GM10248 (cell line): Measurements from ENCODE around the gene GTF3C4.

Experiments used
- CTCF ChIA-PET: fragments of 300-600 bp; sonication (Branson Sonifier 250); formaldehyde crosslinking; extraction: SDS; loops from one replicate; lab custom pipeline; 2021; ENCODE audit warnings: antibody characterized with exemption; lab: Yijun Ruan, JAX
- POLR2A ChIA-PET: fragments of 350-650 bp; sonication (Branson Sonifier 250); formaldehyde crosslinking; extraction: SDS; loops from one replicate; lab custom pipeline; 2020; ENCODE audit warnings: antibody characterized with exemption; lab: Yijun Ruan, JAX
- DNase-seq: peaks from one replicate; pipeline ENCODE4 v3.0.0; 2012; ENCODE audit errors: extremely low spot score
- TF ChIP-seq, protein P1 (sequence below): IDR thresholded peaks from 2 replicates; pipeline ENCODE4 v1.5.1; 2012; ENCODE audit warnings: mild to moderate bottlenecking, low read depth; ENCODE audit errors: extremely low read depth, missing control alignments, control extremely low read depth

The GTF3C4 gene

DNA sequence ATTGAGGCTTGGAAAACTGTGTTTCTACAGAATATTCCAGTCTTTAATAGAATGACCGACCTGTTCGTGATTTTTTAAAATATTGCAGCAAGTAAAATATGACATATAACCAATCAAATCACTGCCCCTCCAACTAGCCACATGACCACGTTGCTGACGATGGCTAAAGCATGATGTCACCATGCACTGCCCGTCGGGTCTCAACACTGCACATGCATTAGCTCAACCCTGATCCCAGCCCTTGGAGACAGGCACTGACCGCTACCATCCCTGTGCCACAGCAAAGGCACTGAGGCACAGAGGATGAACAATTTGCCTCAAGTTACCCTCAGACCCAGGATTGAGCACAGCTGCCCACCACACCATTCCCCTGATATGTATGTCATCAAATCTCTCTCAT, 14.0 kb upstream of the GTF3C4 start:
- ChIA-PET POLR2A (no interaction called here), CTCF (interaction anchor here (0.8 kb wide), 1 partner anchor 14 kb away, joined by 3 read pairs; the partner anchor contains the start of genes DDX31 and GTF3C4)
- TF ChIP-seq, protein P1, sequence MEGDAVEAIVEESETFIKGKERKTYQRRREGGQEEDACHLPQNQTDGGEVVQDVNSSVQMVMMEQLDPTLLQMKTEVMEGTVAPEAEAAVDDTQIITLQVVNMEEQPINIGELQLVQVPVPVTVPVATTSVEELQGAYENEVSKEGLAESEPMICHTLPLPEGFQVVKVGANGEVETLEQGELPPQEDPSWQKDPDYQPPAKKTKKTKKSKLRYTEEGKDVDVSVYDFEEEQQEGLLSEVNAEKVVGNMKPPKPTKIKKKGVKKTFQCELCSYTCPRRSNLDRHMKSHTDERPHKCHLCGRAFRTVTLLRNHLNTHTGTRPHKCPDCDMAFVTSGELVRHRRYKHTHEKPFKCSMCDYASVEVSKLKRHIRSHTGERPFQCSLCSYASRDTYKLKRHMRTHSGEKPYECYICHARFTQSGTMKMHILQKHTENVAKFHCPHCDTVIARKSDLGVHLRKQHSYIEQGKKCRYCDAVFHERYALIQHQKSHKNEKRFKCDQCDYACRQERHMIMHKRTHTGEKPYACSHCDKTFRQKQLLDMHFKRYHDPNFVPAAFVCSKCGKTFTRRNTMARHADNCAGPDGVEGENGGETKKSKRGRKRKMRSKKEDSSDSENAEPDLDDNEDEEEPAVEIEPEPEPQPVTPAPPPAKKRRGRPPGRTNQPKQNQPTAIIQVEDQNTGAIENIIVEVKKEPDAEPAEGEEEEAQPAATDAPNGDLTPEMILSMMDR = no peak
- DNase-seq = no peak

DNA sequence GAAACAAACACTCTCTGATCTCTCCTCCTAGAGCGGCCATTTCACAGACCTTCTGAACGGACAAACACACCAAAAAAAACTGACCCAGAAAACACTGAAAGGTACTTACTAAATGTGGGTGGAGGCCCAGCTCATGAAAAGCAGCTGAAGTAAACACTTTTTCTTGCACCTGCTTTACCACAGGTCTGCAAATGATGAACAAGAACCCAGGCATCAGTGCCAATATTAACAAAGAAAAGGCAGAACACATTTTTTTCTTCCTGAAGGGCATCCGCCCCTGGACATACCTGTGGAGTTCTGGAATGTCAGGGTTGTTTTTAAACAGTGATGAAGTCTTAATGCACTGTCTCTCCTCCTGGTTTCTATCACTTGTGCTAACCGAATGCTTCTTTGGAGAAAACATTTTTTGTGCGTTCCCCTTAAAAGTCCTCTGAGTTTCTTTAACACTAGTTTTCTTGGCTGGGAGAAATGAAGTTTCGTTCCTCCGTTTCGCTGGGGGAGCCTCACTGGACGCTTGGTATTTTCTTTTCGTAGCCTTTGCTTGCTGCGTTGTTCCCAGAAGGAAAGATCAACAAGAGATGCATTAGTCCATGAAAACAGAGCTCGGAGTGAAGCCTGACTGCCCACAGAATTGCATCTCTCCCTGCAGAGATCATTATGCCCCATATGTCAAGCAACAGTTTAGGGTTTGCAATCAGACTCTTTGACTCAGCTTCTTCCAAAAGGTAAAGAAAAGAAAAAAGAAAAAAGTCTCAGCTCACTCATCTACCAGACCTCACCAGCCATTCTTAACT, 7.9 kb upstream of the GTF3C4 start:
- CTCF ChIA-PET = interaction anchor here (1.5 kb wide), 1 partner anchor 10 kb away, joined by 4 read pairs; no protein-coding TSS in a partner anchor
- TF ChIP-seq, protein P1 = no peak
- POLR2A ChIA-PET = no interaction called here
- no peak for DNase-seq

DNA sequence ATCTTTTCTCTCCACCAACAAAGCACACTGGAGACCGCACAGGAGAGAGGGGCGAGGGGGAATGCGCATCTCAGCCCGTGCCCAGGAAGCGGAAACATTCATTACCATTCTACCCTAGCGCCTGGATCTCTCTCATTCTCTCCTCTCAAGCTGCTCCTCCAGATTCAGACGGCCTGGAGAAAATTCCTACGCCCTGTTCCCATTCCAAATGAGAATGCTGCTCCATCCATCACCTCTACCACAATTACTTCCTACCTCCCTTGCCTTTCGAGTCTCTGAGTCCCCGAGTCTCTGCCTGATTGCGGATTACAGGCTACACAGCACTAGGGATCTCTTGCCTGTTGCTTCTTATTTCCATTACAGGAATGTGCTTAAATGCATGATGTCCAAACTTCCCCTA, 7.1 kb upstream of the GTF3C4 start:
- CTCF ChIA-PET = interaction anchor here (2.0 kb wide), 1 partner anchor 106 kb away, joined by 4 read pairs; no protein-coding TSS in a partner anchor
- TF ChIP-seq, protein P1 = no peak
- DNase-seq = no peak
- POLR2A ChIA-PET = no interaction called here

DNA sequence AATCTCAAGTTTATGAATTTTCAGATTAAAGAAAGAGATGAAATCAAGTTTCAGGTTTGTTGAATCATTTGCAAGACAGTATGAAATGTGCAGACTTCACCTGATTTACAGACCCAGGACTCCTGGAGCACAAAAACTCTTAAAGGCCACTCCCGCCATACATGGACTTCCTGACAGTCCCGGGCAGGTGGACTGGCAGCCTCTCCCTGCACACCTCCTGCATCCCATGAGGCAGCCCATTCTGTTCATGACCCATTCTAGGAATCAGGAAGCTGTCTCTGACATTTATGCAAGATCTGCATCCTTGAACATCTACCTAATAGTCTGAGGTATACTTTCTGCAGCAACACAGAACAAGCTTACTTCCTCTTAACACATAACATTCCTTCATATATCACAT, 6.4 kb upstream of the GTF3C4 start:
- no peak for DNase-seq
- ChIA-PET POLR2A (no interaction called here), CTCF (interaction anchor here (0.8 to 2.0 kb wide), 2 partner anchors 106 to 310 kb away, joined by 3 to 4 read pairs; no protein-coding TSS in a partner anchor)
- TF ChIP-seq, protein P1 = no peak

DNA sequence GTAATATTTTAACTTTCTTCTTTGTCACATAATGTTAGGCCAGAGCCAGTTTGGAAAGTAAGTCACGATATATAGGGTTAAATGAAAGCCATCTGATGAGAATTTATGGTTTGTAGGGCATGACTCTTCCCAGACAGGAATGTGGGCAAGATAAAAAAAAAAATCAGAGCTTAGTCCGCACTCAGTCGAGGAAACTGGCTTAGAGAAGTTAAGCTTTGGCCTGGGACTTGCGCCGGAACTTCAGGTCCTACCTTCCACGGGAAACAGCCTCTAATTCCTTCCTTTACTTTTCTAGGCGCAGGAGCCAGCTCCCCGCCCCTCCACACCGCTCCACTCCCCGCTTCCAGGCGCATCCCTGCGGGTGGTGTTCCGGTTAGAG, 956 bp upstream of the GTF3C4 start:
- no peak for DNase-seq
- ChIA-PET CTCF (interaction anchor here (1.0 to 2.0 kb wide), 4 partner anchors 9 to 117 kb away, joined by 3 to 4 read pairs (median 4); no protein-coding TSS in a partner anchor), POLR2A (no interaction called here)
- TF ChIP-seq, protein P1 = no peak

DNA sequence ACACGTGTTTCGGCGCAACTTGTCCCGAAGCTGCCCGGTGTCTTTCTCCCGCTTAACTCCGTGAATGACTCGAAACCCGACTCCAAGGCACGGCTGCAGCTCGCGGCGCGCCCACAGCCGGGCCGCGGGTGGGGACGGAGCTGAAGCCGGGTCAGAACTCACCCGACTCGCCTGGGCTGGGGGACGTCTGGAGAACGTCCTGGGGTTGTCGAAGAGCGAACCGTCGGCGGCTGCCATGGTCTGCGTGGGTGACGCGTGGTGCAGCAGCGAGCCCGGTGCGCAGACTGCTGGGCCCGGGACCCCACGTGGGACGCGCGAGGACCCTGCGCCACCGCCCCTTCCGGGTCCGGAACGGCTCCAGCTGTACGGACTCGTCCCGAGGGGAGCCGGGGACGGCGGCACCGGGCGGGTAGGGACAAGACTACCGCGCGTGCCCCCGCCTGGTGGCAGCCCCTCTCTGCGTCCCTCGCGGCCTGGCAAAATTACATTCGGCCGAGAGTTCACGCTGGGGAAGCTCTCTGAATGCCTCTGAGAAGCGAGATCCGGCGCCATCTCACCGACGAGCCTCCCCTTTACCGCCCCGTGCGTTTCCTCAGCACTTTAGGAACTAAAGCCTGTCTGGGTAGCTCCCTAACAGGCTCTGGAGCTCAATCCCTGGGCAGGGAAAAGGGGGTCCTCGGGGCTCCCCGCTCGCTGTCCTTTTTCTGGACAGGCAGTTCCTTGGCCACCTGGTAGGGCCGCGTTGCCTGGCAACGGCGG, 387 bp upstream of the GTF3C4 start, which contains the start of gene DDX31:
Gene DDX31, minus strand, starts transcription at position 286 of the 759 bp plus-strand sequence. Its CDS starts 49 bp downstream, at position 237.
- TF ChIP-seq, protein P1 = no peak
- ChIA-PET POLR2A (interaction anchor here (0.5 to 0.6 kb wide), 3 partner anchors 20 to 678 kb away, joined by 3 read pairs; partner anchors contain the start of genes MED22 and RPL7A), CTCF (interaction anchor here (0.8 to 2.0 kb wide), 6 partner anchors 9 to 117 kb away, joined by 3 to 4 read pairs (median 3); no protein-coding TSS in a partner anchor)
- peak; percentile 95 for DNase-seq
